Endothelial cell of umbilical vein (primary cell): ENCODE data around the gene HOXD8. TPM values are rescaled to one million over a fixed set of nuclear protein-coding genes. Genes with fewer than 3 reads are reported as not detected.

Experiments
- BruUV-seq: library from RNA; stranded (reverse); fragments of 400-500 nt; replicated peaks from 2 replicates; lab custom pipeline; 2021; lab: Mats Ljungman, UMichigan
- CTCF ChIA-PET: fragments of 300-600, 350-600 bp; sonication (Branson Sonifier 250); formaldehyde crosslinking; loops from one replicate; lab custom pipeline; 2021; ENCODE audit warnings: antibody characterized with exemption, inconsistent platforms; lab: Charles Lee
- POLR2A ChIA-PET: fragments of 300-600, 350-600 bp; sonication (Branson Sonifier 250); formaldehyde crosslinking; loops from one replicate; lab custom pipeline; 2021; ENCODE audit warnings: antibody characterized with exemption, inconsistent platforms; lab: Charles Lee
- DNase-seq: peaks from one replicate; pipeline ENCODE4 v3.0.0-alpha.2; 2011; ENCODE audit warnings: low read depth, low spot score
- FAIRE-seq: peaks from 2 replicates; lab custom pipeline; 2011; peaks lifted over from hg19 to GRCh38; lab: Jason Lieb, UNC
- H2AFZ ChIP-seq: 2 replicates; pipeline ENCODE4 v1.6.0; 2012; ENCODE audit warnings: low read depth, low read length, control low read depth, inconsistent platforms
- H3K27ac ChIP-seq: 2 replicates; pipeline ENCODE4 v1.5.1; 2011; ENCODE audit warnings: low read depth, mild to moderate bottlenecking, control low read depth, low read length, moderate library complexity; ENCODE audit not compliant: insufficient read depth
- H3K27me3 ChIP-seq, 2 experiments: 2 replicates each; pipeline versions ENCODE4 v1.6.0 to v1.6.1; 2011; ENCODE audit warnings: low read length in 2 of 2, mixed read lengths in 1 of 2; ENCODE audit not compliant: control insufficient read depth in 2 of 2, insufficient read depth in 2 of 2
- H3K36me3 ChIP-seq, 2 experiments: 2 replicates in 1 of 2; 3 replicates in 1 of 2; pipeline ENCODE4 v1.5.1; 2011; ENCODE audit warnings: low read length in 2 of 2, mild to moderate bottlenecking in 1 of 2, moderate library complexity in 1 of 2; ENCODE audit not compliant: control insufficient read depth in 2 of 2, insufficient read depth in 2 of 2; ENCODE audit errors: extremely low read depth in 1 of 2
- H3K4me1 ChIP-seq: 3 replicates; pipeline ENCODE4 v1.5.1; 2011; ENCODE audit warnings: mild to moderate bottlenecking, low read length; ENCODE audit not compliant: control insufficient read depth, insufficient read depth; ENCODE audit errors: extremely low read depth
- H3K4me2 ChIP-seq: 2 replicates; pipeline ENCODE4 v1.6.1; 2011; ENCODE audit warnings: low read length, control low read depth, mixed read lengths; ENCODE audit not compliant: insufficient read depth
- H3K4me3 ChIP-seq, 3 experiments: fragments of 200-600 bp in 1 of 3; sonication (generic), shearing (Covaris generic) in 1 of 3; replicated peaks in 1 of 3; 2 replicates each; pipeline ENCODE4 v1.5.1; 2011 to 2016; ENCODE audit warnings: control low read depth in 3 of 3, low read length in 3 of 3, mild to moderate bottlenecking in 2 of 3, inconsistent platforms in 1 of 3, low read depth in 1 of 3, moderate library complexity in 1 of 3; ENCODE audit not compliant: insufficient read depth in 1 of 3
- H3K79me2 ChIP-seq: 2 replicates; pipeline ENCODE4 v1.6.0; 2012; ENCODE audit warnings: low read length, inconsistent platforms; ENCODE audit not compliant: control insufficient read depth, insufficient read depth
- H3K9ac ChIP-seq: replicated peaks from 2 replicates; pipeline ENCODE3; 2011; ENCODE audit warnings: low read length, control low read depth; ENCODE audit not compliant: insufficient read depth; ENCODE audit errors: extremely low read depth
- H3K9me1 ChIP-seq: replicated peaks from 3 replicates; pipeline ENCODE4 v1.6.0; 2011; ENCODE audit warnings: mild to moderate bottlenecking, low read length; ENCODE audit not compliant: control insufficient read depth, insufficient read depth; ENCODE audit errors: extremely low read depth
- H3K9me3 ChIP-seq: replicated peaks from 2 replicates; pipeline ENCODE4 v1.5.1; 2012; ENCODE audit warnings: low read length, inconsistent platforms; ENCODE audit not compliant: control insufficient read depth, insufficient read depth
- H4K20me1 ChIP-seq: replicated peaks from 2 replicates; pipeline ENCODE3; 2011; ENCODE audit warnings: mild to moderate bottlenecking, low read length; ENCODE audit not compliant: control insufficient read depth, insufficient read depth; ENCODE audit errors: extremely low read depth
- CTCF ChIP-seq, 2 donors: IDR thresholded peaks; 1 replicate in 1 of 2; 2 replicates in 1 of 2; pipeline ENCODE4 v1.5.1; 2011; ENCODE audit warnings: low read length in 2 of 2, mild to moderate bottlenecking in 2 of 2, moderate library complexity in 2 of 2, control low read depth in 1 of 2, inconsistent platforms in 1 of 2, low read depth in 1 of 2; ENCODE audit not compliant: insufficient read depth in 1 of 2; ENCODE audit errors: extremely low read depth in 1 of 2
- EZH2 ChIP-seq: IDR thresholded peaks from 2 replicates; pipeline ENCODE4 v1.6.1; 2012; ENCODE audit warnings: borderline replicate concordance, low read depth, mild to moderate bottlenecking, moderate library complexity, low read length, inconsistent platforms; ENCODE audit not compliant: severe bottlenecking
- FOS ChIP-seq: IDR thresholded peaks from 2 replicates; pipeline ENCODE4 v1.6.1; 2011; ENCODE audit warnings: mild to moderate bottlenecking, low read length, moderate library complexity, borderline replicate concordance; ENCODE audit not compliant: insufficient read depth
- GATA2 ChIP-seq: IDR thresholded peaks from 2 replicates; pipeline ENCODE4 v1.7.0; 2011; ENCODE audit warnings: low read depth, mild to moderate bottlenecking, moderate library complexity, mixed read lengths, low read length; ENCODE audit not compliant: insufficient read length, insufficient read depth
- JUN ChIP-seq: IDR thresholded peaks from 2 replicates; pipeline ENCODE4 v1.6.1; 2011; ENCODE audit warnings: borderline replicate concordance, low read depth; ENCODE audit not compliant: insufficient read length, insufficient read depth
- MAX ChIP-seq: IDR thresholded peaks from 2 replicates; pipeline ENCODE4 v1.6.1; 2011; ENCODE audit not compliant: insufficient read depth, insufficient read length
- MYC ChIP-seq: IDR thresholded peaks from one replicate; pipeline ENCODE4 v1.6.1; 2011; ENCODE audit warnings: mild to moderate bottlenecking, low read depth, low read length
- POLR2A ChIP-seq: IDR thresholded peaks from 2 replicates; pipeline ENCODE4 v1.6.1; 2012; ENCODE audit warnings: low read depth, mild to moderate bottlenecking, control low read depth, low read length
- POLR2AphosphoS5 ChIP-seq: IDR thresholded peaks from 2 replicates; pipeline ENCODE4 v1.6.1; 2012; ENCODE audit warnings: low read depth, mild to moderate bottlenecking, control low read depth, low read length, moderate library complexity; ENCODE audit not compliant: insufficient read depth
- dilution Hi-C: fragments of 300-500 bp; cut with MboI; formaldehyde crosslinking; loops from one replicate; pipeline ENCODE4 v1.15.0; 2019; ENCODE audit warnings: low sequenced_read_pairs; ENCODE audit not compliant: extremely low pct_ligation_motif_present
- intact Hi-C: fragments of 100-400 bp; cut with micrococcal nuclease; formaldehyde crosslinking; loops from one replicate; pipeline ENCODE4 v1.10.0; 2022
- polyA plus RNA-seq, 4 experiments: library from polyadenylated mRNA; depleted of rRNA in 3 of 4; stranded (reverse) in 3 of 4; unstranded in 1 of 4; fragments of >200 nt; gene quantifications; 2 replicates each; pipeline versions ENCODE4 v1.2.1 to v1.2.3, GENCODE V29; 2011 to 2012; ENCODE audit warnings: missing spikeins in 1 of 4
- total RNA-seq: library from RNA; stranded (reverse); gene quantifications from 2 replicates; pipeline ENCODE4 v1.2.3, GENCODE V29; 2021

Gene HOXD8
- total and polyA plus RNA-seq, 2 donors (not counting 3 experiments of a cell fraction or from before 2014, with no cell fraction given), result 6.4 to 15.6 TPM

GRCh38 chr2:176101216-176101830, 28.2 kb upstream of the HOXD8 start:
- DNase-seq (no peak), FAIRE-seq (no peak)
- Histone ChIP-seq H3K27me3 (peaks cover 96 to 99% of the 10 kb centered on the region in 2 experiments), H3K4me1 (peaks cover 5% of the 10 kb centered on the region), H3K4me3 (no peak overlapping the region), H3K36me3 (no peaks in the 10 kb centered on the region), H2AFZ (no peak overlapping the region), H3K9ac (no peak overlapping the region), H3K27ac (no peak overlapping the region), H4K20me1 (peaks cover 2% of the 10 kb centered on the region), H3K4me2 (no peak overlapping the region), H3K79me2 (no peaks in the 10 kb centered on the region), H3K9me1 (no peaks in the 10 kb centered on the region), H3K9me3 (no peaks in the 10 kb centered on the region)
- ChIA-PET CTCF (interaction anchor here (1.4 to 2.4 kb wide), 2 partner anchors 10 to 1047 kb away, joined by 3 to 13 read pairs; no protein-coding TSS in a partner anchor), POLR2A (no interaction called here)
- intact Hi-C loops (no loop called here), dilution Hi-C loops (no loop called here)
- TF ChIP-seq CTCF (IDR thresholded peaks at IDR 0.05; ENCODE audit: extremely low read depth in 1 of 2, insufficient read depth in 1 of 2, low read depth in 1 of 2, low read length in 2 of 2) (no peak), FOS (no peak), EZH2 (no peak), JUN (no peak), POLR2AphosphoS5 (no peak), POLR2A (no peak), MAX (no peak), MYC (no peak), GATA2 (no peak)
- BruUV-seq, result no TSS peak
